Chondrocyte (in vitro differentiated cells): ENCODE data around the gene ANXA6. TPM values are rescaled to one million over a fixed set of nuclear protein-coding genes. Genes with fewer than 3 reads are reported as not detected.

Source experiments
- DNase-seq: peaks from one replicate; pipeline ENCODE4 v3.0.0; 2021; ENCODE audit warnings: mixed read lengths, low spot score
- H3K27ac Mint-ChIP-seq: one replicate; pipeline ENCODE4 v1.8.0; 2021; ENCODE audit warnings: mild to moderate bottlenecking, moderate library complexity, mixed read lengths; ENCODE audit not compliant: unreplicated experiment
- H3K27me3 Mint-ChIP-seq: 2 replicates; pipeline ENCODE4 v1.8.0; 2021; ENCODE audit warnings: low read depth, mixed read lengths
- H3K36me3 Mint-ChIP-seq: 2 replicates; pipeline ENCODE4 v1.8.0; 2021; ENCODE audit warnings: low read depth, mixed read lengths
- H3K4me1 Mint-ChIP-seq: 2 replicates; pipeline ENCODE4 v1.8.0; 2021; ENCODE audit warnings: low read depth, mild to moderate bottlenecking, mixed read lengths
- H3K4me3 Mint-ChIP-seq: one replicate; pipeline ENCODE4 v1.8.0; 2021; ENCODE audit warnings: mild to moderate bottlenecking, moderate library complexity, mixed read lengths; ENCODE audit not compliant: unreplicated experiment
- H3K9me3 Mint-ChIP-seq: 2 replicates; pipeline ENCODE4 v1.8.0; 2021; ENCODE audit warnings: low read depth, mixed read lengths
- total RNA-seq: library from RNA; stranded (reverse); gene quantifications from 3 replicates; pipeline ENCODE4 v1.2.1, GENCODE V29; 2021
- TF ChIP-seq, protein P1 (sequence below): fragments of 200-600 bp; sonication (generic); IDR thresholded peaks from 2 replicates; pipeline ENCODE4 v1.5.0; 2021; ENCODE audit warnings: antibody characterized with exemption, mild to moderate bottlenecking, moderate library complexity

ANXA6 gene
- total RNA-seq, 1 donor from 2014 or later, result 450 TPM

DNA sequence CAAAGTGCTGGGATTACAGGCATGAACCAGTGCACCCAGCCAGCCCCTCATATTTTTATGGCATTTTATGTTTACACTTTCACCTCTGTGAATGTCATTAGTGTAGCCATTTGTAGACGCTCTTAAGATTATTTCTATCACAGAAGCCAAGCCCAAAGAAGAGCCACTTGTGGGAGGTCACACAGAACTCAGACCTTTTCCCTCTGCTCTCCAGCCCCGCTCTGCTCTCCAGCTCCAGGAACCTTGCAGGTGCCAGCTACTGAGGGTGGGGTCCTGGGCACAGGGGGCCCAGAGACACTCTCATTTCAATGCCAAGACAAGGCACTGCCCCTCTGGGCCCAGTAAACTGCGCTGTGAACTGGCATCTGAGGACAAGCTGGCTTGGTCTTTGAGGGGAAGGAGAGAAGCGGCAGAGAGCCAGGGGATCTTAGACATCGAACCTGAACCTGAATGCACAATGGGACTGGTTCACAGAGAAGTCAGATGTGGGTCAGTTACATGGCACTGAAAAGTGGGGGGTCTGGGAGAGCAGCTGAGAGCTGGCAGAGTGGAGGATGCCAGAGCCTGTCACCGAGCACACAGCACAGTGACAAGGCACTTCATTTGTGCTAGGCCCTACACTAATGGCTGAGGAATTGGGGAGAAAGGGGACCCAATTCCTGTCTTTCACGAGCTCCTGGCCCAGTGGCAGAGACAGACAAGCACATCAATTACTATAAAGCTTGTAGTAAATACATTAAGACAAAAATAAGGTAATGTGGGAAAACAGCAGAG is 16.7 kb downstream of the ANXA6 start:
- Mint-ChIP-seq H3K4me1 (peaks cover 39% of the 10 kb centered on the region), H3K36me3 (peaks cover 46% of the 10 kb centered on the region), H3K27me3 (no peaks in the 10 kb centered on the region), H3K4me3 (no peak overlapping the region), H3K27ac (peak overlapping the region; percentile 78), H3K9me3 (no peaks in the 10 kb centered on the region)
- TF ChIP-seq, protein P1, sequence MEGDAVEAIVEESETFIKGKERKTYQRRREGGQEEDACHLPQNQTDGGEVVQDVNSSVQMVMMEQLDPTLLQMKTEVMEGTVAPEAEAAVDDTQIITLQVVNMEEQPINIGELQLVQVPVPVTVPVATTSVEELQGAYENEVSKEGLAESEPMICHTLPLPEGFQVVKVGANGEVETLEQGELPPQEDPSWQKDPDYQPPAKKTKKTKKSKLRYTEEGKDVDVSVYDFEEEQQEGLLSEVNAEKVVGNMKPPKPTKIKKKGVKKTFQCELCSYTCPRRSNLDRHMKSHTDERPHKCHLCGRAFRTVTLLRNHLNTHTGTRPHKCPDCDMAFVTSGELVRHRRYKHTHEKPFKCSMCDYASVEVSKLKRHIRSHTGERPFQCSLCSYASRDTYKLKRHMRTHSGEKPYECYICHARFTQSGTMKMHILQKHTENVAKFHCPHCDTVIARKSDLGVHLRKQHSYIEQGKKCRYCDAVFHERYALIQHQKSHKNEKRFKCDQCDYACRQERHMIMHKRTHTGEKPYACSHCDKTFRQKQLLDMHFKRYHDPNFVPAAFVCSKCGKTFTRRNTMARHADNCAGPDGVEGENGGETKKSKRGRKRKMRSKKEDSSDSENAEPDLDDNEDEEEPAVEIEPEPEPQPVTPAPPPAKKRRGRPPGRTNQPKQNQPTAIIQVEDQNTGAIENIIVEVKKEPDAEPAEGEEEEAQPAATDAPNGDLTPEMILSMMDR, result no peak
- DNase-seq, result no peak

DNA sequence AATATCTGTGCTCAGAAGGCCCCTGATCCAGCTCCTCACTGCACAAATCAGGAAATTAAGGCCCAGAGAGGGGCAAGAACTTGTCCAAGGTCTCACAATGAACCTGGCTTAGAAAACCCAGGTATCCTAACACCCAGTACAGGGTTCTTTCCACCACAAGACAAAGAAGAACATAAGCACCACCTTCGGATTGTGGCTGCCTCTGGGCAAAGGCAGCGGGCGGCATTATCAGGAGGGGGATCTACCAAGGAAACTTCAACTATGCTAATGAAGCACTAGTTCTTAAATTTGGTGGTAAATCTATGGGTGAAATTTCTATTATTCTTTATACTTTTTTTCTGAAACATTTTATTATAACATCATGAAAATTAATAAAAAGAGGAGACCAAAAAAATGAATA is 17.9 kb downstream of the ANXA6 start:
- Mint-ChIP-seq H3K4me3 (no peak overlapping the region), H3K36me3 (peaks cover 40% of the 10 kb centered on the region), H3K4me1 (peaks cover 35% of the 10 kb centered on the region), H3K27me3 (no peaks in the 10 kb centered on the region), H3K9me3 (no peaks in the 10 kb centered on the region), H3K27ac (no peak overlapping the region)
- TF ChIP-seq, protein P1, result no peak
- no peak for DNase-seq

DNA sequence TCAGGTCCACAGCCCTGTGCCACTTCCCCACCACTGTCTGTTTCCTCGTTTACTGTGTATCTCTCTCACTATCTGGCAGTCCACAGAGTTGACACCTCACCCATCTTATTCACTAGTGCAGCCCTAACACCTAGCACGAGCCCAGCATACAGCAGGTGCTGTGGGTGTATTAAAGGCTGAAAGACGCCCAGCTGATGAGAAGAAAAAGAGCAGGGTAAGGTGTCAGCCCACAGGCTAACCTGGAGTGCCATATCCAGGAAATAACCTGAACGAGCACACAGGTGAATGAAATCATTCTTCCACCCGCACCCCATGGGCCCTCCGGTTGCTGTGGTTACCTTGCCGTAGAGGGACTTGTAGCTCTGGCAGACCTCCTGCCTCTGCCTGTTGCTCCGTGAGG is 18.6 kb downstream of the ANXA6 start:
- Mint-ChIP-seq H3K27me3 (no peaks in the 10 kb centered on the region), H3K36me3 (peaks cover 41% of the 10 kb centered on the region), H3K4me1 (peaks cover 29% of the 10 kb centered on the region), H3K27ac (no peak overlapping the region), H3K9me3 (no peaks in the 10 kb centered on the region), H3K4me3 (no peak overlapping the region)
- no peak for DNase-seq
- TF ChIP-seq, protein P1, result no peak

DNA sequence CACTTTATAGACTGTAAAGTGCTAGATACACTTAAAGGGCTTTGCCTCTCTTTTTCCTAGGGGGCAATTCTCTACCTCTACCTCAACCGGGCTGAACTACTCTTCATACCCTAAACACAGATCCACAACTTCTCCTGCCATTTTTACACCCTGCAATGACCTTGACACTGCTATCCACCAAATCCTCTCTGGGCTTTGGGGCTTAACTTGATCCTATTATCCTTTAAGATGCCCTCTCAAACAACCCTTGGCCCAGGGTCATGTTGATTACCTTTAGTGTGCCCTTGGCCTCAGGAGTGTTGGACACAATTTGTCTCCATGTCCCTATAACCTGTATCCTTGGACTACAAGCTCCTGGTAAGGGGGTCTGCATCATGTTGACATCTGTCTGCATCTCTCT is 19.5 kb downstream of the ANXA6 start:
- H3K4me3 Mint-ChIP-seq, result no peak overlapping the region
- DNase-seq, result no peak
- H3K27ac Mint-ChIP-seq, result no peak overlapping the region
- peaks cover 47% of the 10 kb centered on the region for H3K36me3 Mint-ChIP-seq
- H3K27me3 Mint-ChIP-seq, result no peaks in the 10 kb centered on the region
- TF ChIP-seq, protein P1, result no peak
- no peaks in the 10 kb centered on the region for H3K9me3 Mint-ChIP-seq
- H3K4me1 Mint-ChIP-seq, result peaks cover 20% of the 10 kb centered on the region

DNA sequence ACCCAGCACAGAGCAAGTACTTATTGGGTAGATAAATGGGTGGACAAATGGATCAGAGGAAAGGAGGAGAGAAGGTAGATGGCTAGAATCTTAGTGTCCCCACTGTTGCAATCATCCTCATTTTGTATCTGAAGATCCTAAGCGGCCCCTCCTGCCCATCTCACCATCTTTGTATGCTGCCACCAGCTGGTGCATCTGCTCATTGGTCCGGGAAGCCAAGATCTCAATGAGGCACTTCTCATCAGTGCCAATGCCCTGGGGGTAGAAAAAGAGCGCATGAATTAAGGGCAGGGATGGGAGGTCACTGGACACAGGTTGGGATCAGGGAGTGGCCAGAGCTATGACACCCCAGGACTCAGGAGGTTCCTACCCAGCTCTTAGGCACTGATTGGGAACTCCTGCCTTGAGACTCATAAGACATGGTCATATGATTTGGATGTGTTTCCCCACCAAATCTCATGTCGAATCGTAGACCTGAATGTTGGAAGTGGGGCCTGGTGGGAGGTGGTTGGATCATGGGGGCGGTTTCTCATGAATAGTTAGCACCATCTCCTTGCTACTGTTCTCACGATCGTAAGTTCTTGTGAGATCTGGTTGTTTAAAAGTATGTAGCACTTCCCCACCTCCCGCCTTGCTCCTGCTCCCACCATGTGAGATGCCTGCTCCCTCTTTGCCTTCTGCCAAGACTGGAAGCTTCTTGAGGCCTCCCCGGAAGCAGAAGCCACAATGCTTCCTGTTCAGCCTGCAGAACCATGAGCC is 20.3 kb downstream of the ANXA6 start:
- Mint-ChIP-seq H3K4me3 (no peak overlapping the region), H3K36me3 (peaks cover 51% of the 10 kb centered on the region), H3K27me3 (no peaks in the 10 kb centered on the region), H3K4me1 (peaks cover 13% of the 10 kb centered on the region), H3K27ac (no peak overlapping the region), H3K9me3 (no peaks in the 10 kb centered on the region)
- TF ChIP-seq, protein P1, result no peak
- DNase-seq, result no peak
